ENCODE measurements around the gene RASSF7. TPM values are rescaled to one million over a fixed set of nuclear protein-coding genes. Genes with fewer than 3 reads are reported as not detected.

The RASSF7 gene
- total and polyA plus RNA-seq, 2 of the 8 experiments (the other 6 are each of a cell fraction or from before 2014, with no cell fraction given): 22.3 to 43.9 TPM

DNA sequence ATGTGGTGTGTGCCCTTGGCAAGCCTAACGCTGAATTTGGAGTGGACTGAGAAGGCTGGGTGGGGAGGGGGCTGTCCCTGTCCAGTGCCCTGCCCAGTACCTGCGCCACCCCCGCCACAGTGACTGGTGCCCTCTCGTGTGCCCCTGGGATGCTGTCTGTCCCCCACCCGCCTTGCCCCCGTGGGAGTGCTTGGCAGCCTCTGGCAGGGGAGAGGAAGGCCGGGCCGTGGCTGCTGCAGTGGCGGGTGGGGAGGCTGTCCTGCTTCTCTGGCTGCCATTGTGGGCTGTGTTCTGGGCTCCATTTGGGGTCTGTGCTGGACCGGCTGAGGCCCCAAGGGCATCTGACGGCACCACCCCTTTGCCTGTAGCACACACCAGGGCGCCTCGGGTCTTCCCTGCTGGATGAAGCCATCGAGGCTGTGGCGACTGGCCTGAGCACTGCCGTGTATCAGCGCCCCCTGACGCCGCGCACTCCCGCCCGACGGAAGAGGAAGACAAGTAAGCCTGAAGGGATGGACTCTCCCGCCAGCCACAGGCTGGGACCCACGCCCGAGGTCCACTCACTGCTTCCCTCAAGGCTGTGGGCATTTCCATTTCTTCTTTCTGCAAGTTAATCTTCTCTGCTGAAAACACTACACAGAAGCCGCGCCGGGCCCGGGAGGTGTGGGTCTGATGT is 37.4 kb downstream of the RASSF7 start (continued):
- TF ChIP-seq, protein P1, sequence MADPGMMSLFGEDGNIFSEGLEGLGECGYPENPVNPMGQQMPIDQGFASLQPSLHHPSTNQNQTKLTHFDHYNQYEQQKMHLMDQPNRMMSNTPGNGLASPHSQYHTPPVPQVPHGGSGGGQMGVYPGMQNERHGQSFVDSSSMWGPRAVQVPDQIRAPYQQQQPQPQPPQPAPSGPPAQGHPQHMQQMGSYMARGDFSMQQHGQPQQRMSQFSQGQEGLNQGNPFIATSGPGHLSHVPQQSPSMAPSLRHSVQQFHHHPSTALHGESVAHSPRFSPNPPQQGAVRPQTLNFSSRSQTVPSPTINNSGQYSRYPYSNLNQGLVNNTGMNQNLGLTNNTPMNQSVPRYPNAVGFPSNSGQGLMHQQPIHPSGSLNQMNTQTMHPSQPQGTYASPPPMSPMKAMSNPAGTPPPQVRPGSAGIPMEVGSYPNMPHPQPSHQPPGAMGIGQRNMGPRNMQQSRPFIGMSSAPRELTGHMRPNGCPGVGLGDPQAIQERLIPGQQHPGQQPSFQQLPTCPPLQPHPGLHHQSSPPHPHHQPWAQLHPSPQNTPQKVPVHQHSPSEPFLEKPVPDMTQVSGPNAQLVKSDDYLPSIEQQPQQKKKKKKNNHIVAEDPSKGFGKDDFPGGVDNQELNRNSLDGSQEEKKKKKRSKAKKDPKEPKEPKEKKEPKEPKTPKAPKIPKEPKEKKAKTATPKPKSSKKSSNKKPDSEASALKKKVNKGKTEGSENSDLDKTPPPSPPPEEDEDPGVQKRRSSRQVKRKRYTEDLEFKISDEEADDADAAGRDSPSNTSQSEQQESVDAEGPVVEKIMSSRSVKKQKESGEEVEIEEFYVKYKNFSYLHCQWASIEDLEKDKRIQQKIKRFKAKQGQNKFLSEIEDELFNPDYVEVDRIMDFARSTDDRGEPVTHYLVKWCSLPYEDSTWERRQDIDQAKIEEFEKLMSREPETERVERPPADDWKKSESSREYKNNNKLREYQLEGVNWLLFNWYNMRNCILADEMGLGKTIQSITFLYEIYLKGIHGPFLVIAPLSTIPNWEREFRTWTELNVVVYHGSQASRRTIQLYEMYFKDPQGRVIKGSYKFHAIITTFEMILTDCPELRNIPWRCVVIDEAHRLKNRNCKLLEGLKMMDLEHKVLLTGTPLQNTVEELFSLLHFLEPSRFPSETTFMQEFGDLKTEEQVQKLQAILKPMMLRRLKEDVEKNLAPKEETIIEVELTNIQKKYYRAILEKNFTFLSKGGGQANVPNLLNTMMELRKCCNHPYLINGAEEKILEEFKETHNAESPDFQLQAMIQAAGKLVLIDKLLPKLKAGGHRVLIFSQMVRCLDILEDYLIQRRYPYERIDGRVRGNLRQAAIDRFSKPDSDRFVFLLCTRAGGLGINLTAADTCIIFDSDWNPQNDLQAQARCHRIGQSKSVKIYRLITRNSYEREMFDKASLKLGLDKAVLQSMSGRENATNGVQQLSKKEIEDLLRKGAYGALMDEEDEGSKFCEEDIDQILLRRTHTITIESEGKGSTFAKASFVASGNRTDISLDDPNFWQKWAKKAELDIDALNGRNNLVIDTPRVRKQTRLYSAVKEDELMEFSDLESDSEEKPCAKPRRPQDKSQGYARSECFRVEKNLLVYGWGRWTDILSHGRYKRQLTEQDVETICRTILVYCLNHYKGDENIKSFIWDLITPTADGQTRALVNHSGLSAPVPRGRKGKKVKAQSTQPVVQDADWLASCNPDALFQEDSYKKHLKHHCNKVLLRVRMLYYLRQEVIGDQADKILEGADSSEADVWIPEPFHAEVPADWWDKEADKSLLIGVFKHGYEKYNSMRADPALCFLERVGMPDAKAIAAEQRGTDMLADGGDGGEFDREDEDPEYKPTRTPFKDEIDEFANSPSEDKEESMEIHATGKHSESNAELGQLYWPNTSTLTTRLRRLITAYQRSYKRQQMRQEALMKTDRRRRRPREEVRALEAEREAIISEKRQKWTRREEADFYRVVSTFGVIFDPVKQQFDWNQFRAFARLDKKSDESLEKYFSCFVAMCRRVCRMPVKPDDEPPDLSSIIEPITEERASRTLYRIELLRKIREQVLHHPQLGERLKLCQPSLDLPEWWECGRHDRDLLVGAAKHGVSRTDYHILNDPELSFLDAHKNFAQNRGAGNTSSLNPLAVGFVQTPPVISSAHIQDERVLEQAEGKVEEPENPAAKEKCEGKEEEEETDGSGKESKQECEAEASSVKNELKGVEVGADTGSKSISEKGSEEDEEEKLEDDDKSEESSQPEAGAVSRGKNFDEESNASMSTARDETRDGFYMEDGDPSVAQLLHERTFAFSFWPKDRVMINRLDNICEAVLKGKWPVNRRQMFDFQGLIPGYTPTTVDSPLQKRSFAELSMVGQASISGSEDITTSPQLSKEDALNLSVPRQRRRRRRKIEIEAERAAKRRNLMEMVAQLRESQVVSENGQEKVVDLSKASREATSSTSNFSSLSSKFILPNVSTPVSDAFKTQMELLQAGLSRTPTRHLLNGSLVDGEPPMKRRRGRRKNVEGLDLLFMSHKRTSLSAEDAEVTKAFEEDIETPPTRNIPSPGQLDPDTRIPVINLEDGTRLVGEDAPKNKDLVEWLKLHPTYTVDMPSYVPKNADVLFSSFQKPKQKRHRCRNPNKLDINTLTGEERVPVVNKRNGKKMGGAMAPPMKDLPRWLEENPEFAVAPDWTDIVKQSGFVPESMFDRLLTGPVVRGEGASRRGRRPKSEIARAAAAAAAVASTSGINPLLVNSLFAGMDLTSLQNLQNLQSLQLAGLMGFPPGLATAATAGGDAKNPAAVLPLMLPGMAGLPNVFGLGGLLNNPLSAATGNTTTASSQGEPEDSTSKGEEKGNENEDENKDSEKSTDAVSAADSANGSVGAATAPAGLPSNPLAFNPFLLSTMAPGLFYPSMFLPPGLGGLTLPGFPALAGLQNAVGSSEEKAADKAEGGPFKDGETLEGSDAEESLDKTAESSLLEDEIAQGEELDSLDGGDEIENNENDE (IDR thresholded peaks at IDR 0.05; ENCODE audit: insufficient replicate concordance, low read length): no peak
- TF ChIP-seq TCF12 (IDR thresholded peaks at IDR 0.05; ENCODE audit: low read depth, low read length) (no peak), KDM1A (IDR thresholded peaks at IDR 0.05; ENCODE audit: borderline replicate concordance, low read length) (no peak), PHF8 (conservative IDR thresholded peaks at IDR 0.05; ENCODE audit: low read depth, low read length) (no peak), POLR2A (IDR thresholded peaks at IDR 0.05; ENCODE audit: control extremely low read depth in 1 of 2, low read depth in 2 of 2, low read length in 2 of 2) (no peak), RXRA (IDR thresholded peaks at IDR 0.05; ENCODE audit: insufficient read depth, low read depth, low read length) (no peak), POLR2AphosphoS5 (IDR thresholded peaks at IDR 0.05; ENCODE audit: low read depth, low read length) (no peak), ZNF274 (IDR thresholded peaks at IDR 0.05; ENCODE audit: borderline replicate concordance, extremely low read depth, low read length) (no peak)
